SK-N-SH (cell line): ENCODE data around the gene NRM.

ENCODE experiments used
- ELF1 ChIP-seq: IDR thresholded peaks from 2 replicates; pipeline ENCODE4 v1.4.0; 2012
- EP300 ChIP-seq, 2 experiments: IDR thresholded peaks; 2 replicates each; pipeline versions ENCODE4 v1.4.0 to v1.6.1; 2012; ENCODE audit warnings: borderline replicate concordance in 1 of 2, low read depth in 1 of 2, low read length in 1 of 2
- FOSL2 ChIP-seq: IDR thresholded peaks from 2 replicates; pipeline ENCODE4 v1.4.0; 2012; ENCODE audit warnings: low read depth, mild to moderate bottlenecking, moderate library complexity, borderline replicate concordance
- FOXM1 ChIP-seq: IDR thresholded peaks from 2 replicates; pipeline ENCODE4 v1.4.0; 2012; ENCODE audit warnings: low read depth, mild to moderate bottlenecking
- NRF1 ChIP-seq: IDR thresholded peaks from 2 replicates; pipeline ENCODE4 v1.6.1; 2012; ENCODE audit warnings: low read depth, mild to moderate bottlenecking, low read length
- RCOR1 ChIP-seq: fragments of 150-350 bp; IDR thresholded peaks from 2 replicates; pipeline ENCODE4 v1.6.1; 2017; ENCODE audit warnings: antibody characterized with exemption, low read length
- RFX5 ChIP-seq: IDR thresholded peaks from 2 replicates; pipeline ENCODE4 v1.6.1; 2012; ENCODE audit warnings: mild to moderate bottlenecking, improper control_type of control experiment, low read length
- SIN3A ChIP-seq: IDR thresholded peaks from 2 replicates; pipeline ENCODE4 v1.6.1; 2012; ENCODE audit warnings: low read depth, mild to moderate bottlenecking, low read length, moderate library complexity, borderline replicate concordance
- YY1 ChIP-seq: IDR thresholded peaks from 2 replicates; pipeline ENCODE4 v1.4.0; 2012; ENCODE audit warnings: low read depth, mild to moderate bottlenecking
- TF ChIP-seq, protein P1 (sequence below): fragments of 200-600 bp; sonication (generic); IDR thresholded peaks from 2 replicates; pipeline ENCODE4 v1.6.1; 2017; ENCODE audit warnings: antibody characterized with exemption, mild to moderate bottlenecking, moderate library complexity
- TF ChIP-seq, protein P2 (sequence below): fragments of 150-350 bp; IDR thresholded peaks from 2 replicates; pipeline ENCODE4 v1.6.1; 2016; ENCODE audit warnings: mild to moderate bottlenecking, low read depth, low read length

DNA sequence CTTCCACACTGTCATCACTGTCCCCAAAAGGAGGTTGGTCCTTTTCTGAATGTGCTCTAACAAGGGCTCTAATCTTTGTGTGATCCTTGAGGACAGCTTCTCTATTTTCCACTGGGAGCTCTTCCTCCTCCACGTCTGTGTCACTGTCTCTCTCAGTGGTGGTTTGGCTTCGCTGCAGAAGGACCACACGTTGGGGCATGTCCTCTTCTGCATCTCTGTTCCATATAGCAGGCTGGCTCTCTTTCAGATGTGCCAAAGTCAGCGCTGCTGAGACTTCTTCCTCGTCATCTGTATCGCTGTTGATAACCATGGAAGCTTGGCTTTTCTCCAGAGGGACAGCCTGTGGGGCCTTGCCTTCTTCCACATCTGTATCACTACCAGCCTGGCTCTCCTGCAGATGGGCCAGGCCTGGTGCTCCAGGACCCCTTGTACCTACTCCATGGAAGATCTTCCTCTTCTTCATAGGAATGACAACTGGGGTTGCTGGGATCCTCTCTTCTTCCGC lies 21.7 kb upstream of the NRM start:
- TF ChIP-seq, protein P1, sequence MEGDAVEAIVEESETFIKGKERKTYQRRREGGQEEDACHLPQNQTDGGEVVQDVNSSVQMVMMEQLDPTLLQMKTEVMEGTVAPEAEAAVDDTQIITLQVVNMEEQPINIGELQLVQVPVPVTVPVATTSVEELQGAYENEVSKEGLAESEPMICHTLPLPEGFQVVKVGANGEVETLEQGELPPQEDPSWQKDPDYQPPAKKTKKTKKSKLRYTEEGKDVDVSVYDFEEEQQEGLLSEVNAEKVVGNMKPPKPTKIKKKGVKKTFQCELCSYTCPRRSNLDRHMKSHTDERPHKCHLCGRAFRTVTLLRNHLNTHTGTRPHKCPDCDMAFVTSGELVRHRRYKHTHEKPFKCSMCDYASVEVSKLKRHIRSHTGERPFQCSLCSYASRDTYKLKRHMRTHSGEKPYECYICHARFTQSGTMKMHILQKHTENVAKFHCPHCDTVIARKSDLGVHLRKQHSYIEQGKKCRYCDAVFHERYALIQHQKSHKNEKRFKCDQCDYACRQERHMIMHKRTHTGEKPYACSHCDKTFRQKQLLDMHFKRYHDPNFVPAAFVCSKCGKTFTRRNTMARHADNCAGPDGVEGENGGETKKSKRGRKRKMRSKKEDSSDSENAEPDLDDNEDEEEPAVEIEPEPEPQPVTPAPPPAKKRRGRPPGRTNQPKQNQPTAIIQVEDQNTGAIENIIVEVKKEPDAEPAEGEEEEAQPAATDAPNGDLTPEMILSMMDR, result no peak
- TF ChIP-seq ELF1 (no peak), EP300 (IDR thresholded peaks at IDR 0.05; ENCODE audit: borderline replicate concordance in 1 of 2, low read depth in 1 of 2, low read length in 1 of 2) (no peak), RCOR1 (no peak), YY1 (no peak), NRF1 (no peak), SIN3A (no peak), FOSL2 (no peak), RFX5 (no peak), FOXM1 (no peak)
- TF ChIP-seq, protein P2, sequence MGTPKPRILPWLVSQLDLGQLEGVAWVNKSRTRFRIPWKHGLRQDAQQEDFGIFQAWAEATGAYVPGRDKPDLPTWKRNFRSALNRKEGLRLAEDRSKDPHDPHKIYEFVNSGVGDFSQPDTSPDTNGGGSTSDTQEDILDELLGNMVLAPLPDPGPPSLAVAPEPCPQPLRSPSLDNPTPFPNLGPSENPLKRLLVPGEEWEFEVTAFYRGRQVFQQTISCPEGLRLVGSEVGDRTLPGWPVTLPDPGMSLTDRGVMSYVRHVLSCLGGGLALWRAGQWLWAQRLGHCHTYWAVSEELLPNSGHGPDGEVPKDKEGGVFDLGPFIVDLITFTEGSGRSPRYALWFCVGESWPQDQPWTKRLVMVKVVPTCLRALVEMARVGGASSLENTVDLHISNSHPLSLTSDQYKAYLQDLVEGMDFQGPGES, result no peak
